ENCODE measurements around the gene FCGBP. TPM values are rescaled to one million over a fixed set of nuclear protein-coding genes. Genes with fewer than 3 reads are reported as not detected.
"Not testable (repeated sequence)": the region's sequence is repeated elsewhere in the genome, so short reads cannot be mapped to it uniquely, and the experiment has no call there.

Gene FCGBP
- total RNA-seq, 1 donor from 2014 or later: 10.3 TPM

DNA sequence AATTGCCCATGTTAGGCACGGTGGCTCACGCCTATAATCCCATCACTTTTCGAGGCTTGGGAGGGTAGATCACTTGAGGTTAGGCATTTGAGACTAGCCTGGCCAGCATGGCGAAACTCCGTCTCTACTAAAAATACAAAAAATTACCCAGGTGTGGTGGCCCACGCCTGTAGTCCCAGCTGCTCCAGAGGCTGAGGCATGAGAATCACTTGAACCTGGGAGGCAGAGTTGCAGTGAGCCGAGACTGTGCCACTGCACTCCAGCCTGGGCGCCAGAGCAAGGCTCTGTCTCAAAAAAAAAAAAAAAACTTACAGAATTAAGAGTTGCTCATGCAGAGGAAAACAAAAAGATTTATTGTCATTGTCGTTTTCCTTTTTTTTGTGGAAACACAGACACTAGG, 33.1 kb upstream of the FCGBP start:
- no peaks in the 10 kb centered on the region for H3K9me3 ChIP-seq
- DNase-seq (no peak), ATAC-seq (no peak)
- intact Hi-C loops (cut with DNase I): no loop called here
- H3K4me1 ChIP-seq: peaks cover 18% of the 10 kb centered on the region
- H3K4me3 ChIP-seq: no peak overlapping the region
- TF ChIP-seq, protein P1, sequence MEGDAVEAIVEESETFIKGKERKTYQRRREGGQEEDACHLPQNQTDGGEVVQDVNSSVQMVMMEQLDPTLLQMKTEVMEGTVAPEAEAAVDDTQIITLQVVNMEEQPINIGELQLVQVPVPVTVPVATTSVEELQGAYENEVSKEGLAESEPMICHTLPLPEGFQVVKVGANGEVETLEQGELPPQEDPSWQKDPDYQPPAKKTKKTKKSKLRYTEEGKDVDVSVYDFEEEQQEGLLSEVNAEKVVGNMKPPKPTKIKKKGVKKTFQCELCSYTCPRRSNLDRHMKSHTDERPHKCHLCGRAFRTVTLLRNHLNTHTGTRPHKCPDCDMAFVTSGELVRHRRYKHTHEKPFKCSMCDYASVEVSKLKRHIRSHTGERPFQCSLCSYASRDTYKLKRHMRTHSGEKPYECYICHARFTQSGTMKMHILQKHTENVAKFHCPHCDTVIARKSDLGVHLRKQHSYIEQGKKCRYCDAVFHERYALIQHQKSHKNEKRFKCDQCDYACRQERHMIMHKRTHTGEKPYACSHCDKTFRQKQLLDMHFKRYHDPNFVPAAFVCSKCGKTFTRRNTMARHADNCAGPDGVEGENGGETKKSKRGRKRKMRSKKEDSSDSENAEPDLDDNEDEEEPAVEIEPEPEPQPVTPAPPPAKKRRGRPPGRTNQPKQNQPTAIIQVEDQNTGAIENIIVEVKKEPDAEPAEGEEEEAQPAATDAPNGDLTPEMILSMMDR (IDR thresholded peaks at IDR 0.05): no peak
- no peaks in the 10 kb centered on the region for H3K27me3 ChIP-seq
- peaks cover 6% of the 10 kb centered on the region for H3K36me3 ChIP-seq
- H3K27ac ChIP-seq: no peak overlapping the region

DNA sequence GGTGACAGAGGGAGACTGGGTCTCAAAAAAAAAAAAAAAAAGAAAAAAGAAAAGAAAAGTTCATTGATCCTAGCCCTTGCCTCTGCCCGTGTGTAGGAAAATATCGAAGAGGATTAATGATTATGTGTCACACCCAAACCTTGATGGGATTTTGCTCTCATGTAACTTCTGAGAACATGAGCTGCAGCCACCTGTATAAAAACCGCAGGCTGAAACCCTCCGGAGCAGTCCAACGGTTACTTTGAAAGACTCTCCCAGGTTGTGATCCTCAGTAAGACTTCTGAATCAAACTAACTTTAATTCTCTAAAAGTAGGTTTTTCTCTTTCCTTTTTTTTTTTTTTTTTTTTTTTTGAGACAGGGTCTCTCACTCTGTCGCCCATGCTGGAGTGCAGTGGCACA, 32.2 kb upstream of the FCGBP start:
- TF ChIP-seq, protein P1 (IDR thresholded peaks at IDR 0.05): no peak
- ATAC-seq (no peak), DNase-seq (no peak)
- Histone ChIP-seq H3K4me3 (no peak overlapping the region), H3K27me3 (no peaks in the 10 kb centered on the region), H3K36me3 (no peaks in the 10 kb centered on the region), H3K27ac (no peak overlapping the region), H3K4me1 (peaks cover 11% of the 10 kb centered on the region), H3K9me3 (no peaks in the 10 kb centered on the region)
- intact Hi-C loops (cut with DNase I): no loop called here

DNA sequence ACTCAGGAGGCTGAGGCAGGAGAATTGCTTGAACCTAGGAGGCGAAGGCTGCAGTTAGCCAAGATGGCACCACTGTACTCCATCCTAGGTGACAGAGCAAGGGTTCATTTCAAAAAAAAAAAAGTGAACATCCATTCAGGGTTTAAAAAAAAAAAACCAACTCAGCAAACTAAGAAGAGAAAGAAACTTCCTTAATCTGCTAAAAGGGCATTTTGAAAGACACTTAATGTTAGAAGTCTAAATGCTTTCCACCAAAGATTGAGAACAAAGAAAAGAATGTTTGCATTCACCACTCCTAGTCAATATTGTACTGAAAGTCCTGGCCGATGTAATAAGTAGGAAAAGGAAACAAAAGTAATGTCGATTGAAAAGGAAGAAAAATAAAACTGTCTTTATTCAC, 29.5 kb upstream of the FCGBP start:
- no peaks in the 10 kb centered on the region for H3K27me3 ChIP-seq
- H3K27ac ChIP-seq: no peak overlapping the region
- DNase-seq (no peak), ATAC-seq (no peak)
- H3K4me3 ChIP-seq: no peak overlapping the region
- H3K9me3 ChIP-seq: no peaks in the 10 kb centered on the region
- intact Hi-C loops (cut with DNase I): no loop called here
- TF ChIP-seq, protein P1 (IDR thresholded peaks at IDR 0.05): no peak
- no peaks in the 10 kb centered on the region for H3K36me3 ChIP-seq
- H3K4me1 ChIP-seq: no peaks in the 10 kb centered on the region

DNA sequence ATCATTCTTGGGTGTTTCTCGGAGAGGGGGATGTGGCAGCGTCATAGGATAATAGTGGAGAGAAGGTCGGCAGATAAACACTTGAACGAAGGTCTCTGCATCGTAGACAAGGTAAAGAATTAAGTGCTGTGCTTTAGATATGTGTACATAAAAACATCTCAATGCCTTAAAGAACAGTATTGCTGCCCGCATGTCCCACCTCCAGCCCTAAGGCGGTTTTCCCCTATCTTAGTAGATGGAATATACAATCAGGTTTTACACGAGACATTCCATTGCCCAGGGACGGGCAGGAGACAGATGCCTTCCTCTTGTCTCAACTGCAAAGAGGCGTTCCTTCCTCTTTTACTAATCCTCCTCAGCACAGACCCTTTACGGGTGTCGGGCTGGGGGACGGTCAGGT, 25.0 kb upstream of the FCGBP start:
- H3K4me1 ChIP-seq; H3K36me3 ChIP-seq; ATAC-seq; H3K9me3 ChIP-seq; H3K4me3 ChIP-seq; H3K27ac ChIP-seq; intact Hi-C loops (cut with DNase I); H3K27me3 ChIP-seq; DNase-seq: not testable (repeated sequence)

DNA sequence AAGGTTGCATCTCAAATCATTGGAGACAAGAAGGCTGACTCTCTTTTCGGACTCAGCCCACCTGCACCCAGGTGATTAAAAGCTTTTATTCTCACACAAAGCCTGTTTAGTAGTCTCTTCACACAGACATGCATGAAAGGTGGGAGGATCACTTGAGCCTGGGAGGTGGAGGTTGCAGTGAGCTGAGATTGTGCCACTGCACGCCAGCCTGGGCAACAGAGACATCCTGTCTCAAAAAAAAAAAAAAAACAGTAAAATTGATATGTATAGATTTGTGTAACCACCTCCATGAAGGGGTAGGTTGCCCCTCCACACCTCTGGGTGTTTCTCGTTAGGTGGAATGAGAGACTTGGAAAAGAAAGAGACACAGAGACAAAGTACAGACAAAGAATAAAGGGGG, 24.5 kb upstream of the FCGBP start:
- DNase-seq; intact Hi-C loops (cut with DNase I); H3K36me3 ChIP-seq; H3K27me3 ChIP-seq; H3K4me1 ChIP-seq; ATAC-seq; H3K4me3 ChIP-seq; H3K27ac ChIP-seq; H3K9me3 ChIP-seq: not testable (repeated sequence)

DNA sequence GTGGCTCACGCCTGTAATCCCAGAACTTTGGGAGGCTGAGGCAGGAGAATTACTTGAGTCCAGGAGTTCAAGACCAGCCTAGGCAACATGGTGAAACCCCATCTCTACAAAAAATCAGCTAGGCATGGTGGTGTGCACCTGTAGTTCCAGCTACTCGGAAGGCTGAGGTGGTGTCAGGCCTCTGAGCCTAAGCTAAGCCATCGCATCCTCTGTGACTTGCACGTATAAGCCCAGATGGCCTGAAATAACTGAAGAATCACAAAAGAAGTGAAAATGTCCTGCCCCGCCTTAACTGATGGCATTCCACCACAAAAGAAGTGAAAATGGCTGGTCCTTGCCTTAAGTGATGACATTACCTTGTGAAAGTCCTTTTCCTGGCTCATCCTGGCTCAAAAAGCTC, 23.5 kb upstream of the FCGBP start:
- not testable (repeated sequence) for DNase-seq

DNA sequence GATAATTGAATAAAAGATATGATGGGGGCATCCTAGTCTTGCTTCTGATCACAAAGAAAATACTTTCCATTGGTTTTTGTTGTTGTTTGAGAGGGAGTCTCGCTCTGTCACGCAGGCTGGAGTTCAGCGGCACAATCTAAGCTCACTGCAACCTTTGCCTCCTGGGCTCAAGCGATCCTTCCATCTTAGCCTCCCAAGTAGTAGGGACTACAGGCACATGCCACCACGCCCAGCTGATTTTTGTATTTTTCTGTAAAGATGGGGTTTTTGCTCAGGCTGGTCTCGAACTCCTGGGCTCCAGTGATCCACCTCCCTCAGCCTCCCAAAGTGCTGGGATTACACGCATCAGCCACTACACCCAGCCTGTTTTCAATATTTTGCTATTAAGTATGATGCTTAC, 19.5 kb upstream of the FCGBP start:
- Histone ChIP-seq H3K4me1 (no peaks in the 10 kb centered on the region), H3K9me3 (no peaks in the 10 kb centered on the region), H3K27me3 (no peaks in the 10 kb centered on the region), H3K27ac (no peak overlapping the region), H3K4me3 (no peak overlapping the region), H3K36me3 (no peaks in the 10 kb centered on the region)
- ATAC-seq (no peak), DNase-seq (no peak)
- TF ChIP-seq, protein P1 (IDR thresholded peaks at IDR 0.05): no peak
- intact Hi-C loops (cut with DNase I): no loop called here

More for the DNA sequence above, 23.5 kb upstream of the FCGBP start:
- H3K27ac ChIP-seq; ATAC-seq; H3K4me1 ChIP-seq; H3K27me3 ChIP-seq; H3K36me3 ChIP-seq; H3K9me3 ChIP-seq; intact Hi-C loops (cut with DNase I); H3K4me3 ChIP-seq: not testable (repeated sequence)

All from upper lobe of right lung (tissue), 1 donor.